HG03432 (cell line): Measurements from ENCODE around the gene EPHB2.

Source experiments
- ATAC-seq: cut with Tn5 transposase; IDR thresholded peaks from one replicate; pipeline ENCODE4 v1.9.1; 2021; ENCODE audit warnings: mild to moderate bottlenecking, moderate library complexity; ENCODE audit not compliant: unreplicated experiment

The EPHB2 gene

DNA sequence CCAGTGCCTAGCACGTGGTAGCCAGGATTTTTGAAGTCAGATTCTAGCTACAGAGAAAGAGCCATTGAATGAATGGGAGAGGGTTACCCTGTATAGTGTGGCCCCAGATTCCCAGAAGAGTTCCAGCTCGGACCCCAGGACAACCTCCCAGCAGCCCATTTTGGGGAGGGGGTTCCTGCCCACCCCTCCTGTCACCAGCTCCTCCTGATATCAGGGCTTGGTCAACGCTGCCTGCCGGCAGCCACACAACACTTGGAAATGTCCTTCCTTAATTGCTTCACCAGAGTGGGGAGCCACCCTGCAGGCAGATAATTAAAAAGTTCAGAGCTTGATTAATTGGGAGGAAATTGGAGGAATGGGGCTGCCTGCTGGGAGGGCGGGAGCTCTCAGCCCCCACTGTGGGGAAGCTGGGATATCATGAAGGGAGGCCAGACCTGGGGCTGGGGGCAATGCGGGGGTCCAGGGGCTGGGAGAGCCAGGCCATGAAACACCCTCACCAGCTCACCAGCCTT is 141.6 kb downstream of the EPHB2 start:
- ATAC-seq, result no peak

DNA sequence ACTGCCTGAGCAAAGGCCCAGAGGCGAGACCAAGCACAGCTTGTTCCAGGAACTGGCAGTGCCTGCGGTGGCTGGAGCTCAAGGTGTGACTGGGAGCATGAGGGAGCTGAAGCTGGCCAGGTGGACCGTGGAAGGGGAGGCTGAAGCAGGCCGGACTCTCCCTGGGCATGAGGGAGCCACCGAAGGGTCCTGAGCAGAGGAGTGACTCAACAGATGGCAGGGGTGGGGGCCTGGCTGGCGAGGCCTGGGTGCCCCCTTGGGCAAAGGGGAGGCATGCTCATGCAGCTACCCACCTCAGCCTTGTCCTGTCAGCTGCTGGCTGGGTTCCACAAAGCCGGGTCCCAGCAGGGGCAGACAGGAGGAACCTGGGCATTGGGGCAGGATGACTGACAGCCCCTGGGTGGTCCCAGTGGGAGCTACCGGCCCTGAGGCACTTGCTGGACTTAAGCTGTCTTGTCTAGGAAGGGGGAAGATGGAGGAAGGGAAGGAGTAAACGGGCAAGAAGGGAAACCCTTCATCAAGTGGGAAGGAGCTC is 143.1 kb downstream of the EPHB2 start:
- ATAC-seq, result no peak

DNA sequence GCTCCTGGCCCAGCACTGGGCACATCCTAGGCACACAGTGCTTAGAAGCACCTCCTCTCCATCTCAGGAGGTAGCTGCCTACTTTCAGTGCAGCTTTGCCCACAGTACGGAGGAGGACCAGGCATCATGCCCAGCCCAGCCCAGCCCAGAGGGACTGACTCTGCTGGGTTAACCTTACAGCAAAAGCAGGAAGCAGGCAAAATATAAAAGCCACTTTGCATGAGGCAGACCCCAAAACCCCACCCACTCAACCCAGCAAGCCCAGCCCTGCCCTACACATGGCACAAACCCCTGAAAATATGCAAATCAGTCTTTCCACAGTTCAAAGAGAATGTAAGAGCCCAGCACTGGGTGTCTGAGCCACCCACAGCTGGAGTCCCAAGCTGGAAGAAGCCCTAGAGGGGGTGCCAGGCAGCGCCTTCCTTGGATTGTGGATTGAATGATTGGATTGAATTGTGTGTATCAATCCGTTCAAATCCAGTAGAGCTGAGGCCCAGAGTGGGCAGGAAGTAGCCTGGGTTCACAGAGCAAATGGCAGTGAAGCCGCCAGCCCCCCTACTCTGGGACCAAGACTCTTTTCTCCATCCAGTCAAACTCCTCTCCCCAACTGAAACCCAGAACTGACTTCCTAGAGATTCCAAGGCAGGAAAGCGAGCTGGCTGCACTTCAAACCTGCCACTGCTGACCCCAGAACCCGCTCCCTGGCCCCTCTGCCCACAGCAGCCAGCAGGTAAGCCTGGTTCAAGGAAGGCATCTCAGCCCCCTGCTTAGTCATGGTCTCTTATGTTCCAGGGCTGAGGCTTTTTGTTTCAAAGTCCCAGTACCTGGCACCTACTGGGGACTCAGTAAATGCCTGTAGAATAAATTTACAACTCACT is 144.3 kb downstream of the EPHB2 start:
- ATAC-seq, result no peak

DNA sequence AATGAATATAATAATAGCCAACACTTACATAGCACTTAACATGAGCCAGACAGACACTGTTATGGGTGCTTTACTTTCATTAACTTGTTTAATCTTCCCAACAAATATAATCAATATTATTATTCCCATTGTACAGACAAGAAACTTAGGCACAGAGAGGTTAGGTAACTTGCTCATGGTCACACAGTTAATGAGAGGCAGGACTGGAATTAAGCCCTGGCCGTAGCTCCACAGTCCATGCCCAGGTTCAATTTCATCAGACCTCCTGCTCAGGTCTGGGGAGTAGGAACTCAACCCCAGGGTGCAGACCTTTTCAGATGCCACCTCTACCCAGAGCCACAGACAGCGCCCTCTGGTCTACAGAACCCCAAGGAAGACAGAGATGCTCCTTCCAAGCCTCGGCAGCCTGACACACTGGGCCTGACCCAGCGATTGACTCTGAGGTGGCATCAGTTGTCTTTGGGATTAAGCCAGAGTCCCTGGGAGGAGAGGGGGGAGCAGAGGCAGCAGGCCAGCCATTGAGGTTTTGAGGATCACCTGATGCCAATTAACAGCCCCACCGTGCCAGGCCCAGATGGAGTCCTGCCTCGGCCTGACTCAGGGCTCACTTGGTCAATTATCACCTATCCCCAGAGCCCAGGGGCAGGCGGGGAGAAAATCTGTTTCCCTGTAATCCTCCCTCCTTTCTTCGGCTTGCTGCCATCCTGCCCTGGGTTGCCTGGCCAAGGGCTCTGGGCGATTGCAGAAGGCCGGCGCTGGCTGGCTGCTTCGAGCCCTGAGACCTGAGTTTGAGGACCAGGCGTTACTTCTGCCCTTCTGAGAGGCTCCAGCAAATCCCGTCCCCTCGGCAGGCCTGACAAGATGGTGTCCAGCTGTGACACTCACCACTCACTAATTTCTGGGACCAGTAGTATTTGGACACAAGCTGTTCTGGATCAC is 145.3 kb downstream of the EPHB2 start:
- no peak for ATAC-seq

DNA sequence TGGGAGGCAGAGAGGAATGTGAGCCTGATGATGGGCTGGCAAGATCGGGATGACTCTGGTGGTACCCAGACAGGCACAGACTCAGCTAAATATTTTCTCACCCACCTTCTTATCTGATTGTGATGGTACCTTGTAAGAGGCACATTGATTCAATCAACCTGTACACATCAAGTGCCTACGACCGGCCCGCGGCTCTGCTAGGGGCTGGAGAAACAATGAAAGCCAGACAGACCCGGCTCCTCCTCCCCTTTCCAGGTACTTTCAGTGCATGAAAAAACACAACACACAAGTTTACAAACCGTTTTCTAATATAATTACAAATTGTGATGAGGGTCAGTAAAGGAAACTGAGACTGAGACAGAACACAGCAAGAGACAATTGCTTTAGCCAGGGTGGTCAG is 147.0 kb downstream of the EPHB2 start:
- ATAC-seq, result no peak

DNA sequence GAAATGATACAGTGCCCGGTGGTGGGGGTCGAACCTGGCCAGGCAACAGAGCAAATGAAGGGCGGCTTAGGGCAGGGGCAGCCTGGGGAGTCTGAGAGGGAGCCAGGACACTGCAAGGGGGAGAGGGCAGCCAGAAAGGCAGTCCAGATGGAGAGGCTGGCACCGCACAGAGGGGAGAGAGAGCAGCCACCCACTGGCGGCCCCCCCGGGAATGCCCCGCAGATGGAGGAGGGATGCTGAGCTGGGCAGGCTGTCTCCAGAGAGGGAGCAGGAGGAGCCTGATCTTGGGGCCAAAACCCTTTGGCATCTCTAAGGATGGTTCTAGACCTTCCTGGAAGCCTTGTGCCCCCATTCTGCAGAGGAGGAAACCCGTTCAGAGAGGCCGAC is 149.8 kb downstream of the EPHB2 start:
- no peak for ATAC-seq

DNA sequence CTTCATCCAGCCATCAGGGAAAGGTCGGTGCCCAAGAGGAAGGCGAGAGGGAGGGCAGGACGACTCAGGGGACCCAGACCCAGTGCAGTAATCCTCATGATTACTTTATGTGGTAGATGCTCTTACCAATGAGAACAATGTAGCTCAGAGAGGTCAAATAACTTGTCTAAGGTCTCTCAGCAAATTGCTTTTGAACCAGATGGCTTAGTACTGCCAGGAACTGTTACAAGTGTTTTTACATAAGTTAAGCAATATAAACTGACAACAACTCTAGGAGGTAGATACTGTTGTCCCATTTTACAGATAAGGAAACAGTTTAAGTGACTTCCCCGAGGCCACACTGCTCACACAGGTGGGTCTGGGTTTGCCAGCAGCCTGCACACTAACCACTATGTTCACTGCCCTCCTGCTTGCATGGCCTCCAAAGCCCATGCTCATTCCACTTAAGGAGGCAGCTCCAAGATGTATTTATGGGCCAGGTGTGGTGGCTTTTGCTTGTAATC is 150.3 kb downstream of the EPHB2 start:
- ATAC-seq, result no peak

DNA sequence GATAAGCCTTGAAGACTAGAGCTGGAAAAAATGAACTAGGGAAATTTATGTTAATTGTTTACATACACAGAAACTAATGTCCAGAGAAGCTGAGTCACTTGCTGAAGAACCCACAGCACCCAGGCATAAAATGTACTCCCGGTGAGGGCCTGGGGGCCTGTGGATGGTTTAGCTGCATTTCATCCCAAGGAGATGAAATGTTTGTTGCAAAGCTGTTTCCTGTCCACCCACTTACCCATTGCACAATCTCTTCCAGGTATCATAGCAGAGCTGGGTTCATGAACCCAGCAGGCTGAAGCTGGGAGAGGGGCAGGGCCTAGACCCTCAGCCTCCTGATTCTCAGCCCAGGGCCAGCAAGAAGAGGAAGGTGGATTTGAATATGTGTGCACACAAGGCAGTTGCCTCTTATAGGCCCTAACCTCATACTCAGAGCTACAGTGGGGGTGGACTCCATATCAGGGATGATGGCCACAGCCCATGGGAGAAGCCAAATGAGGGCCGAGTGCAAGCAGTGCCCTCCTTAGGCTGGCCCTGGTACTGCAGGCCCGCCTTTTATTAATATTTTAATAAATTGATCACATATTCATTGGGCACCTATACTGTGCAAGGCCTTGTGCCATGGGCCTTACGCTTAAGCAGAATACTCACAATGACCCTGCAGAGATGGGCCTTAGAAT is 151.3 kb downstream of the EPHB2 start:
- ATAC-seq, result no peak

DNA sequence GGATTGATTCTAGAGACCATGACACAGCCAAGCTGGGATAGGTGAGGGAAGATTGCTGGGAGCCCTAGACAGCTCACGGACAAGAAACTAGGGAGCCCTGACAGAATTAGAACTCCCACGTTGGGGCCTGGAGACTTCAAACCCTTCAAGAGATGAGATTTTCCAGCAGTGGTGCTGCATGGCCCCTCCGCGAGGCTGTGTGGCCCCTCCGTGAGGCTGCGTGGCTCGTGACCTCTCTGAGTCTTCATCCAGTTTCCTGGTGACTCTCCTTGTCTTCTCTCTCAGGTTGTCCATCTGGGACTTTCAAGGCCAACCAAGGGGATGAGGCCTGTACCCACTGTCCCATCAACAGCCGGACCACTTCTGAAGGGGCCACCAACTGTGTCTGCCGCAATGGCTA is 152.1 kb downstream of the EPHB2 start:
- ATAC-seq, result no peak

DNA sequence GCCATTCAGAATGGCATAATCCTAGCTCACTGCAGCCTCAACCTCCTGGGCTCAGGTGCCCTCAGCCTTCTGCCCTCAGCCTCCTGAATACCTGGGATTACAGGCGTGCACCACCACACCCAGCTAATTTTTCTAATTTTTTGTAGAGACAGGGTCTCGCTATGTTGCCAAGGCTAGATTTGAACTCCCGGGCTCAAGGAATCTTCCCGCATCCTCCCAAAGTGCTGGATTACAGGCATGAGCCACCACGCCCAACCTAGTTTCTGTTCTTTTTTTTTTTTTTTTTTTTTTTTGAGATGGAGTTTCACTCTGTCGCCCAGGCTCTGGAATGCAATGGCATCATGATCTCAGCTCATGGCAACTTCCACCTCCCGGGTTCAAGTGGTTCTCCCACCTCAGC is 153.1 kb downstream of the EPHB2 start:
- no peak for ATAC-seq

DNA sequence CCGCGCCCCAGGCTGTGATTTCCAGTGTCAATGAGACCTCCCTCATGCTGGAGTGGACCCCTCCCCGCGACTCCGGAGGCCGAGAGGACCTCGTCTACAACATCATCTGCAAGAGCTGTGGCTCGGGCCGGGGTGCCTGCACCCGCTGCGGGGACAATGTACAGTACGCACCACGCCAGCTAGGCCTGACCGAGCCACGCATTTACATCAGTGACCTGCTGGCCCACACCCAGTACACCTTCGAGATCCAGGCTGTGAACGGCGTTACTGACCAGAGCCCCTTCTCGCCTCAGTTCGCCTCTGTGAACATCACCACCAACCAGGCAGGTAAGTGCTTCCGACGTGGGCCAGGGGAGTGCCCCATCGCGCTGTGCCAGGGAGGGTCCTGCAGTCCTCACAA is 154.2 kb downstream of the EPHB2 start:
- no peak for ATAC-seq

DNA sequence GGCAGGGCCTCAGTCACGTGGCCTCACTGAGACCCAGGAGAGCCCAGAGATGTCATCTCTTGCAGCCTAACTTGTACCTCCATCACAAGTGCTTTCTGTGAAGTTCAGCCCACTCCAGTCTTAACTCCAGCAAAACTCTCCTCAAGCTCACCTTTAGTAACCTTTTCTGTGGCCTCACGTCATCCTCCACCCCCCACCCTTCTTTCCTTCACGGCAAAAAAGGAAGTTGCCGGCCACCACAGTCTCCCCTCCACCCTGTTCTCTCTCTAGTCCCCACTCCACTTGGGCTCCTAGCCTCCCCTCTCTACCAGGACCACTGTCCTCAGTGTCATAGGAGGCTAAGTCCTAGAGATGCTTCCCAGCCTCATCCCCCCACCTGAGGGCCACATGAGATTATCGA is 155.1 kb downstream of the EPHB2 start:
- no peak for ATAC-seq

DNA sequence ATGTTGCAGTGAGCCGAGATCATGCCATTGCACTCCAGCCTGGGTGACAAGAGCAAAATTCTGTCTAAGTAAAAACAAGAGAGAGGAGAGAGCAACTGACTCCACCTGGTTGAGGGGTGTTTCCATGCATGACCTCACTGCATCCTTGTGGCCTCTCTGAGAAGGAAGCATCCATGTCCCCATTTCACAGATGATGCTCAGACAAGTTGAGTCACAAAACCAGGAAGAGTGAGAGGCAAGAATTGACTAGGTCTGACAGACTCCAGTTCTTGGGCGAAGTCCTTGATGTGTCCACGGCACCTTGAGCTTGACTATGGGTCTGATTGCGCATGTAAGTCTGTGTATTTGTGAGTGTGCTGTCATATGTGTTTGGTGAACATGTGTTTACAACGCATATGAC is 156.2 kb downstream of the EPHB2 start:
- no peak for ATAC-seq

DNA sequence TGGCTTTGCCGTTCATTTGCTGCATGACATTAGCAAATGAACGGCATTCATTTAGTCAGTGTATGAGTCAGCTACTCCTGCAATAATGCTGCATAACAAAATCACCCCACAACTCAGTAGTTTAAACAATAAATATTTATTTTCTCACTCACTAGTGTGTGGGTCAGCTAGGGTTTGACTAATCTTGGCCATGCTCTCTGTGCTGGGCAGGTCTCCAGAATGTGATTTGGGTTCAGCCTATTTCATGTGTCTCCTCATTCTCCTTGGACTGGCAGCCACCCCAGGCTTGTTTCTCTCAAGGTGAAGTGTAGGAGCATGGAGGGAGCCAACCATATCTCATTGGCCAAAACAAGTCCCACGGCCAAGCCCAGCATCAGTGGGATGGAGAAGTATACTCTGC is 157.7 kb downstream of the EPHB2 start:
- ATAC-seq, result no peak

DNA sequence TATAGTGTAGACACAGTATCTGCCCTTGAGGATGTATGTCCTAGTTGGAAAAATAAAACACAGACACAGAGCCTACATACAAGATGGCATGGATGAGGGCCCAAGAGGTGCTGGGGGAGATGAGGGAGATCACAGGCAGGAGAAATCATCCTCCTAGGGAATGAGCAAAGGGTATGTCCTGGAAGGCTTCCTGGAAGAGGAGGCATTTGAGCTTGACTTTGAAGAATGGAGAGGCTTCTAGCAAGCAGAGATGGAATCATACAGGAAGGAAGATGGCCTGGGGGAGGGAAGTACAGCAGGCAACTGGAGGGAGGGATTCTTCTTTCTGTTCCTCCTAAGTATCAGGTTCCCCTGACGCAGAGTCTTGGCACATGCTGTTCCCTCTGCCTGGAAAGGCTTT is 158.7 kb downstream of the EPHB2 start:
- ATAC-seq, result no peak

DNA sequence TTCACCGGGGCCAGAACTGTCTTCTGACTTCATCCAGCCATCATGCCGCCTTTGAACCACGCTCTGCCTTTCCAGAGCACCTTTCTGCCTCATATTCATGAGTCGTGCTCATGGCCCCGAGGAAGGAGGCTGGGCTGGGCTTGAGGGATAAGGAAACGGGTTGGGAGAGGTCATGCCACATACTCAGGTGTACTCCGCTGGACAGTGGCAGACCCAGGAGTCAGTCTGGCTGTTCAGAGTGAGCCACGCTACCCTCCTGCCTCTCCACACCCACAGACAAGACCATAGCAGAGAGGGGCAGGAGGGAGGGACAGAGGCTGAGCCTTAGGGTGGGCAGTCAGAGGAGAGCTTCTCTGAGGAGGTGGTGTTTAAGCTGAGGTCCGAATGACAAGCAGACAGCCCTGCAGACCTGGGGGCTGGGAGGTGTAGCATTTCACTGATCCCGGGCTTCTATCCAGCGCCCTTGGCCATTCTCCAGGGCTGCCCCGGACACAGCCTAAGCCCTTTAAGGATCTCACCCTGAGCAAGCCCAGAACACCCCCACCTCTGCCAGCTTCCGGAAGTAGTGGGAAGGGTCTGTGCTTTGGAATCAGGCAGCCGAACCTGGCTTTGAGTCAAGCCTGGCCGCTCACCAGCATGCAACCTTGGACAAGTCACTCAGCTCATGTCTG is 159.7 kb downstream of the EPHB2 start:
- ATAC-seq, result no peak

DNA sequence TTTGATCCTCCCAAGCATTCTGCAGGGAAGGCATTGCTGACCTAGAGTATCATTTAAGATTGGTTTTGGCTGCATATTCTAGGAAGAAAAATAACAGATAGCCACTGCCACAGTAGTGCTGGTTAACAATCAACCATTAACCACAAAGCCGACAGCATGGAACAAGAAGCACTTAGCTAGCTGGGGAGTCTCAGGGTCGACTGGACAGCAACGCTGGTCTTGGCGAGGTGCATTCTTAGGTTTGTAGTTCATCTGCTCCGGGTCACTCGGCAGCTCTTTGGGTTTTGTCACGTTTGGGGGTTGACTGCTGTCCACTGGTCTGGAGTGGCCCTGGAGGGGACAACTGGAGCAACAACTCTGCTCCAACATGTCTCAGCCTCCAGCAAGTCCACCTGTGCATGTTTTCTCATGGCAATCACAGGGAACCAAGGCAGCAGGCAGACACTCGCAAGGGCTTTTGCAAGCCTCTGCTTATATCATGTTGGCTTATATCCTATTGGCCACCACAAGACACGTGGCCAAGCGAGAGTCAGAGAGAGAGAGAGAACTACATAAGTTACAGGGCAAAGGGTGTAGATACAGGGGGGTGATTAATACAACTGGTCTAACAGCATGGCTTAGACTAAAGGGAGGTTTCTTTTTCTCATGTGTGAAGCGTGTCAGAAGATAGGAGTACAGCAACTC is 162.5 kb downstream of the EPHB2 start:
- ATAC-seq, result no peak

DNA sequence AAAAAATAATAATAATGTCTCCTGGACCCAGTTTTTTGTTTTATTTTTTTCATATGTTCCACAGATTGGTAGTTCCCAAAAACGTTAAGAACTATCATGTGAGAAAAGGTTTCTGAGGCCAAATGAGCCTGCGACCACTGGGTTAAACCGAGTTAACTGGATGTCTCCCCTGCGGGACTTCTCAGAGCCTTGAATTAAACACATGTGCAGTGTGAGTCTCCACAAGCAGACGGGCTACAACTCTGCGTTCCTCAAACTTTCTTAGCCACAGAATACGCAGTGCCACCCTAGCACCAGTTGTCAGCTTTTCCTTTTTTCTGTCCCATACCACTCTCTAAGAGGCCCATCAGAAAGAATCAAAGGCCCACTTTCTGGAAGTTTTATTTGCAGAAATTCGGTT is 164.1 kb downstream of the EPHB2 start:
- ATAC-seq, result no peak

DNA sequence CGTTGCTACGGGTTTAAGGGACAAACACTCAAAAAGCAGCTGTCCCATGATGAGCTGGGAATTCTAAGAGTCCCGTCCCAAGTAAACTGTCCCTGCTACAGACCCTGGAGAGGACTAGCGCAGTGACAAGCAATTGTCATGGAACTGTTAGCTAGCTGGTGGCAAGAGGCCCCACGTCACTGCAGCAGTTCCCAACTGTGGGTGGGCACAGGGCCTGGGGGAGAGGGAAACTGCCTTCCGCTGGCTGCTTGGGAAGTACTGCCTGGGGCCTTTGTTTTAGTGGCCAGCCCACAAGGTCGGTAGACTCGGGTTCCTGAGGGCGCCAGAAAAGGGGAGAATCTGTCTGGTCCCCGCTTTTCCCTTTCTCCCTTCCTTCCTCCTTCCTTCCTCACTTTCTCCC is 164.6 kb downstream of the EPHB2 start:
- no peak for ATAC-seq

DNA sequence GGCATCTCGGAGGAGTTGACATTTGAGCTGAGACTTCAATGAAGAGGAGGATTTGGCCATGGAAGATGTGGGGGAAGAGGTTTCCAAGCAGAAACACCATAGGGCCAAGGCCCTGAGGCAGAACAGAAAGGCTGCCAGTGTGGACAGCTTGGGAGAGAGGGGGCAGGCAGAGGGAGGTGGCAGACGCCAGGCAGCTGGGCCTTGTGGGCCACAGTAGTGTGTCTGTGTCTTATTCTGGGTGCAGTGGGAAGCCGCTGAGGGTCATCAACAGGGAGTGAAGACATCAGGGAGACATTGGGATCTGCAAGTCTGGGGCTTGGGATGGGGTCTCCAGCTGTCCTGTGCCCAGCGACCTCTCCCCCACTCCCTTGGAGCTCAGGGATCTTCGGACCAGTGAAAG is 165.2 kb downstream of the EPHB2 start:
- ATAC-seq, result no peak
